NK-92 (cell line): Measurements from ENCODE around the gene MTMR12.
"Not testable (repeated sequence)": the region's sequence is repeated elsewhere in the genome, so short reads cannot be mapped to it uniquely, and the experiment has no call there.

Experiments used
- DNase-seq: peaks from one replicate; lab custom pipeline; 2025; ENCODE audit not compliant: unreplicated experiment; lab: John Stamatoyannopoulos, UW

MTMR12 gene

GRCh38 chr5:32233696-32234447 is 78.9 kb downstream of the MTMR12 start:
- DNase-seq, result no peak

- no peak for DNase-seq
Observed at GRCh38 chr5:32233220-32233695, 79.5 kb downstream of the MTMR12 start.

GRCh38 chr5:32232441-32233219 is 80.1 kb downstream of the MTMR12 start:
- DNase-seq, result no peak

- DNase-seq, result no peak
Observed at GRCh38 chr5:32231929-32232328, 80.8 kb downstream of the MTMR12 start.

GRCh38 chr5:32231241-32231640 is 81.5 kb downstream of the MTMR12 start:
- DNase-seq, result no peak

GRCh38 chr5:32230356-32231099 is 82.2 kb downstream of the MTMR12 start:
- no peak for DNase-seq

- no peak for DNase-seq
Observed at GRCh38 chr5:32229586-32229985, 83.2 kb downstream of the MTMR12 start.

- DNase-seq, result no peak
Observed at GRCh38 chr5:32228816-32229215, 83.9 kb downstream of the MTMR12 start.

GRCh38 chr5:32225445-32225844 is 87.3 kb downstream of the MTMR12 start:
- no peak for DNase-seq

- no peak for DNase-seq
Observed at GRCh38 chr5:32223972-32224609, 88.6 kb downstream of the MTMR12 start.

- DNase-seq, result no peak
Observed at GRCh38 chr5:32222723-32223470, 89.8 kb downstream of the MTMR12 start.

GRCh38 chr5:32217886-32218396 is 94.8 kb downstream of the MTMR12 start:
- no peak for DNase-seq

GRCh38 chr5:32214344-32214743 is 98.4 kb downstream of the MTMR12 start:
- DNase-seq, result not testable (repeated sequence)

GRCh38 chr5:32210151-32210550 is 102.6 kb downstream of the MTMR12 start:
- DNase-seq, result no peak

GRCh38 chr5:32208837-32209236 is 103.9 kb downstream of the MTMR12 start:
- not testable (repeated sequence) for DNase-seq

- no peak for DNase-seq
Observed at GRCh38 chr5:32207355-32207634, 105.4 kb downstream of the MTMR12 start.

- no peak for DNase-seq
Observed at GRCh38 chr5:32206509-32207354, 106.0 kb downstream of the MTMR12 start.

GRCh38 chr5:32206053-32206452 is 106.7 kb downstream of the MTMR12 start:
- no peak for DNase-seq

- no peak for DNase-seq
Observed at GRCh38 chr5:32202394-32202793, 110.3 kb downstream of the MTMR12 start.
